ENCODE measurements around the gene AZIN2. TPM values are rescaled to one million over a fixed set of nuclear protein-coding genes. Genes with fewer than 3 reads are reported as not detected.
"Not testable (repeated sequence)": the region's sequence is repeated elsewhere in the genome, so short reads cannot be mapped to it uniquely, and the experiment has no call there.

The AZIN2 gene
- total RNA-seq, 5 donors from 2014 or later (not counting 1 experiment from before 2014, with no cell fraction given) = 5.6 to 10.7 (median 9.7) TPM

- Histone ChIP-seq H3K4me1 (ENCODE audit: control insufficient read depth in 1 of 2, extremely low read depth in 1 of 2, insufficient read depth in 2 of 2, low read length in 2 of 2) (no peaks in the 10 kb centered on the region), H3K9me3 (no peaks in the 10 kb centered on the region), H3K27ac (ENCODE audit: low read length) (no peak overlapping the region), H3K4me3 (ENCODE audit: control insufficient read depth in 1 of 2, extremely low read depth in 1 of 2, low read length in 1 of 2) (no peak overlapping the region), H3K36me3 (ENCODE audit: control insufficient read depth in 2 of 2, extremely low read depth in 1 of 2, insufficient read depth in 1 of 2, low read length in 1 of 2) (no peaks in the 10 kb centered on the region), H3K27me3 (replicated peaks in 1 of 2; ENCODE audit: control insufficient read depth in 2 of 2, extremely low read depth in 1 of 2, insufficient read depth in 2 of 2, low read length in 1 of 2) (peaks cover 0 to 8% of the 10 kb centered on the region in 2 experiments)
- 61% methylated on average over 5 of the region's 12 CpGs for WGBS (ENCODE audit: insufficient coverage)
- H3K9me3 Mint-ChIP-seq = peaks cover 0 to 3% (median 2%) of the 10 kb centered on the region in 3 donors
- peaks cover 0 to 5% (median 2%) of the 10 kb centered on the region in 3 donors for H3K4me1 Mint-ChIP-seq
- peak in 9 of 35 experiments; percentile 10 to 64 (median 19) for DNase-seq
- H3K27ac Mint-ChIP-seq = no peak overlapping the region
- ChIA-PET POLR2A (no interaction called here), CTCF (interaction anchor here (0.7 to 2.2 kb wide), 3 partner anchors 122 to 564 kb away, joined by 3 to 11 read pairs (median 4); no protein-coding TSS in a partner anchor)
- H3K36me3 Mint-ChIP-seq = no peaks in the 10 kb centered on the region
- peak in 2 of 4 experiments; percentile 30 to 44 for ATAC-seq (replicated peaks in 1 of 4)
- H3K4me3 Mint-ChIP-seq = no peak overlapping the region
- peaks cover 3% of the 10 kb centered on the region in 2 donors for H3K27me3 Mint-ChIP-seq
Observed at GRCh38 chr1:33055210-33056008, 25.5 kb upstream of the AZIN2 start.

GRCh38 chr1:33056426-33056825 lies 24.5 kb upstream of the AZIN2 start:
- Histone ChIP-seq H3K36me3 (ENCODE audit: control insufficient read depth in 2 of 2, extremely low read depth in 1 of 2, insufficient read depth in 1 of 2, low read length in 1 of 2) (no peaks in the 10 kb centered on the region), H3K27me3 (replicated peaks in 1 of 2; ENCODE audit: control insufficient read depth in 2 of 2, extremely low read depth in 1 of 2, insufficient read depth in 2 of 2, low read length in 1 of 2) (peaks cover 0 to 11% of the 10 kb centered on the region in 2 experiments), H3K4me1 (ENCODE audit: control insufficient read depth in 1 of 2, extremely low read depth in 1 of 2, insufficient read depth in 2 of 2, low read length in 2 of 2) (no peaks in the 10 kb centered on the region), H3K27ac (ENCODE audit: low read length) (no peak overlapping the region), H3K9me3 (no peaks in the 10 kb centered on the region), H3K4me3 (ENCODE audit: control insufficient read depth in 1 of 2, extremely low read depth in 1 of 2, low read length in 1 of 2) (no peak overlapping the region)
- DNase-seq (no peak), ATAC-seq (replicated peaks in 1 of 4) (no peak)
- POLR2A ChIA-PET = interaction anchor here in 1 of 2 donors (0.6 kb wide), 1 partner anchor 22 kb away, joined by 3 read pairs; no protein-coding TSS in a partner anchor
- Mint-ChIP-seq H3K27ac (no peak overlapping the region), H3K4me1 (peaks cover 0 to 5% (median 2%) of the 10 kb centered on the region in 3 donors), H3K27me3 (no peaks in the 10 kb centered on the region), H3K36me3 (no peaks in the 10 kb centered on the region), H3K4me3 (no peak overlapping the region), H3K9me3 (peaks cover 0 to 4% (median 4%) of the 10 kb centered on the region in 3 donors)
- 83% methylated on average over 1 of the region's 3 CpGs for WGBS (ENCODE audit: insufficient coverage)
- CTCF ChIA-PET = interaction anchor here (0.7 to 2.2 kb wide), 4 partner anchors 123 to 565 kb away, joined by 3 to 11 read pairs (median 4); no protein-coding TSS in a partner anchor

GRCh38 chr1:33057095-33057494 lies 23.9 kb upstream of the AZIN2 start:
- Histone ChIP-seq H3K9me3 (no peaks in the 10 kb centered on the region), H3K27ac (ENCODE audit: low read length) (no peak overlapping the region), H3K4me3 (ENCODE audit: control insufficient read depth in 1 of 2, extremely low read depth in 1 of 2, low read length in 1 of 2) (no peak overlapping the region), H3K27me3 (replicated peaks in 1 of 2; ENCODE audit: control insufficient read depth in 2 of 2, extremely low read depth in 1 of 2, insufficient read depth in 2 of 2, low read length in 1 of 2) (peaks cover 0 to 11% of the 10 kb centered on the region in 2 experiments), H3K36me3 (ENCODE audit: control insufficient read depth in 2 of 2, extremely low read depth in 1 of 2, insufficient read depth in 1 of 2, low read length in 1 of 2) (no peaks in the 10 kb centered on the region), H3K4me1 (ENCODE audit: control insufficient read depth in 1 of 2, extremely low read depth in 1 of 2, insufficient read depth in 2 of 2, low read length in 2 of 2) (no peaks in the 10 kb centered on the region)
- DNase-seq = no peak
- H3K27me3 Mint-ChIP-seq = no peaks in the 10 kb centered on the region
- ChIA-PET POLR2A (interaction anchor here in 1 of 2 donors (0.6 kb wide), 1 partner anchor 25 kb away, joined by 5 read pairs; no protein-coding TSS in a partner anchor), CTCF (interaction anchor here (0.7 to 2.2 kb wide), 4 partner anchors 124 to 983 kb away, joined by 3 to 11 read pairs (median 7); no protein-coding TSS in a partner anchor)
- H3K36me3 Mint-ChIP-seq = no peaks in the 10 kb centered on the region
- no peak overlapping the region for H3K27ac Mint-ChIP-seq
- no CpG with 5 or more reads among the region's 2 CpGs for WGBS (ENCODE audit: insufficient coverage)
- no peak for ATAC-seq (replicated peaks in 1 of 4)
- no peak overlapping the region for H3K4me3 Mint-ChIP-seq
- H3K4me1 Mint-ChIP-seq = peaks cover 0 to 5% (median 2%) of the 10 kb centered on the region in 3 donors
- H3K9me3 Mint-ChIP-seq = peaks cover 4 to 11% (median 4%) of the 10 kb centered on the region in 3 donors

GRCh38 chr1:33060579-33061083 lies 20.3 kb upstream of the AZIN2 start:
- Histone ChIP-seq H3K36me3 (ENCODE audit: control insufficient read depth in 2 of 2, extremely low read depth in 1 of 2, insufficient read depth in 1 of 2, low read length in 1 of 2) (no peaks in the 10 kb centered on the region), H3K27ac (ENCODE audit: low read length) (no peak overlapping the region), H3K27me3 (replicated peaks in 1 of 2; ENCODE audit: control insufficient read depth in 2 of 2, extremely low read depth in 1 of 2, insufficient read depth in 2 of 2, low read length in 1 of 2) (peaks cover 0 to 15% of the 10 kb centered on the region in 2 experiments), H3K4me3 (ENCODE audit: control insufficient read depth in 1 of 2, extremely low read depth in 1 of 2, low read length in 1 of 2) (no peak overlapping the region), H3K9me3 (no peaks in the 10 kb centered on the region), H3K4me1 (ENCODE audit: control insufficient read depth in 1 of 2, extremely low read depth in 1 of 2, insufficient read depth in 2 of 2, low read length in 2 of 2) (no peaks in the 10 kb centered on the region)
- no CpG with 5 or more reads among the region's 2 CpGs for WGBS (ENCODE audit: insufficient coverage)
- ChIA-PET POLR2A (no interaction called here), CTCF (interaction anchor here in 1 of 2 donors (0.7 to 0.8 kb wide), 2 partner anchors 126 to 1896 kb away, joined by 3 to 4 read pairs; no protein-coding TSS in a partner anchor)
- peaks cover 20 to 40% (median 32%) of the 10 kb centered on the region in 3 donors for H3K9me3 Mint-ChIP-seq
- no peak overlapping the region for H3K4me3 Mint-ChIP-seq
- ATAC-seq (replicated peaks in 1 of 4) = no peak
- H3K27ac Mint-ChIP-seq = no peak overlapping the region
- DNase-seq = no peak
- peaks cover 12% of the 10 kb centered on the region for H3K36me3 Mint-ChIP-seq
- H3K4me1 Mint-ChIP-seq = peaks cover 0 to 2% (median 0%) of the 10 kb centered on the region in 3 donors
- peaks cover 0 to 2% of the 10 kb centered on the region in 2 donors for H3K27me3 Mint-ChIP-seq

GRCh38 chr1:33061834-33062233 lies 19.1 kb upstream of the AZIN2 start:
- no peak for ATAC-seq (replicated peaks in 1 of 4)
- Mint-ChIP-seq H3K9me3 (peaks cover 20 to 52% (median 44%) of the 10 kb centered on the region in 3 donors), H3K4me3 (no peak overlapping the region), H3K27me3 (peaks cover 0 to 2% of the 10 kb centered on the region in 2 donors), H3K27ac (no peak overlapping the region), H3K36me3 (peaks cover 17% of the 10 kb centered on the region), H3K4me1 (no peaks in the 10 kb centered on the region)
- H3K4me1 ChIP-seq (ENCODE audit: control insufficient read depth in 1 of 2, extremely low read depth in 1 of 2, insufficient read depth in 2 of 2, low read length in 2 of 2) = no peaks in the 10 kb centered on the region
- H3K9me3 ChIP-seq = no peaks in the 10 kb centered on the region
- no peak overlapping the region for H3K4me3 ChIP-seq (ENCODE audit: control insufficient read depth in 1 of 2, extremely low read depth in 1 of 2, low read length in 1 of 2)
- POLR2A ChIA-PET = no interaction called here
- no peaks in the 10 kb centered on the region for H3K36me3 ChIP-seq (ENCODE audit: control insufficient read depth in 2 of 2, extremely low read depth in 1 of 2, insufficient read depth in 1 of 2, low read length in 1 of 2)
- CTCF ChIA-PET = no interaction called here
- H3K27ac ChIP-seq (ENCODE audit: low read length) = no peak overlapping the region
- peaks cover 0 to 15% of the 10 kb centered on the region in 2 experiments for H3K27me3 ChIP-seq (replicated peaks in 1 of 2; ENCODE audit: control insufficient read depth in 2 of 2, extremely low read depth in 1 of 2, insufficient read depth in 2 of 2, low read length in 1 of 2)
- no peak for DNase-seq

- H3K4me3 ChIP-seq (ENCODE audit: control insufficient read depth in 1 of 2, extremely low read depth in 1 of 2, low read length in 1 of 2); H3K9me3 ChIP-seq; H3K4me1 ChIP-seq (ENCODE audit: control insufficient read depth in 1 of 2, extremely low read depth in 1 of 2, insufficient read depth in 2 of 2, low read length in 2 of 2); H3K4me3 Mint-ChIP-seq; H3K27ac ChIP-seq (ENCODE audit: low read length); H3K27ac Mint-ChIP-seq; ATAC-seq (replicated peaks in 1 of 4); CTCF ChIA-PET; DNase-seq; H3K4me1 Mint-ChIP-seq; H3K27me3 Mint-ChIP-seq; H3K36me3 ChIP-seq (ENCODE audit: control insufficient read depth in 2 of 2, extremely low read depth in 1 of 2, insufficient read depth in 1 of 2, low read length in 1 of 2); POLR2A ChIA-PET: not testable (repeated sequence)
- WGBS (ENCODE audit: insufficient coverage) = 95% methylated on average over 6 of the region's 9 CpGs
- Mint-ChIP-seq H3K9me3 (peaks cover 28 to 61% (median 43%) of the 10 kb centered on the region in 3 donors), H3K36me3 (peaks cover 24% of the 10 kb centered on the region)
- peaks cover 0 to 12% of the 10 kb centered on the region in 2 experiments for H3K27me3 ChIP-seq (replicated peaks in 1 of 2; ENCODE audit: control insufficient read depth in 2 of 2, extremely low read depth in 1 of 2, insufficient read depth in 2 of 2, low read length in 1 of 2)
Observed at GRCh38 chr1:33064284-33064683, 16.7 kb upstream of the AZIN2 start.

All from T-cell (primary cell).